ENCODE data around the gene CAMK2D.

The CAMK2D gene

GRCh38 chr4:113633467-113633866, 128.1 kb downstream of the CAMK2D start:
- H3K27me3 ChIP-seq (ENCODE audit: control insufficient read depth, insufficient read depth, low read length): no peaks in the 10 kb centered on the region
- H3K4me1 ChIP-seq (ENCODE audit: control insufficient read depth, insufficient read depth, low read length): no peaks in the 10 kb centered on the region
- no peak overlapping the region for H3K4me3 ChIP-seq (ENCODE audit: low read length)
- no peak for DNase-seq (ENCODE audit: low read depth, low spot score)
- H3K27ac ChIP-seq (ENCODE audit: low read length): no peak overlapping the region
- H3K9me3 ChIP-seq (ENCODE audit: control insufficient read depth, insufficient read depth, low read length): no peaks in the 10 kb centered on the region
- H3K36me3 ChIP-seq (ENCODE audit: control insufficient read depth, insufficient read depth, low read length): no peaks in the 10 kb centered on the region

- no peak overlapping the region for H3K27ac ChIP-seq (ENCODE audit: low read length)
- H3K4me1 ChIP-seq (ENCODE audit: control insufficient read depth, insufficient read depth, low read length): no peaks in the 10 kb centered on the region
Observed at GRCh38 chr4:113628711-113629110, 132.8 kb downstream of the CAMK2D start.

GRCh38 chr4:113627321-113627720, 134.2 kb downstream of the CAMK2D start:
- Histone ChIP-seq H3K27ac (ENCODE audit: low read length) (no peak overlapping the region), H3K9me3 (ENCODE audit: control insufficient read depth, insufficient read depth, low read length) (no peaks in the 10 kb centered on the region), H3K4me3 (ENCODE audit: low read length) (no peak overlapping the region), H3K36me3 (ENCODE audit: control insufficient read depth, insufficient read depth, low read length) (no peaks in the 10 kb centered on the region), H3K27me3 (ENCODE audit: control insufficient read depth, insufficient read depth, low read length) (no peaks in the 10 kb centered on the region), H3K4me1 (ENCODE audit: control insufficient read depth, insufficient read depth, low read length) (no peaks in the 10 kb centered on the region)
- no peak for DNase-seq (ENCODE audit: low read depth, low spot score)

More at GRCh38 chr4:113628711-113629110, 132.8 kb downstream of the CAMK2D start:
- Histone ChIP-seq H3K36me3 (ENCODE audit: control insufficient read depth, insufficient read depth, low read length) (no peaks in the 10 kb centered on the region), H3K27me3 (ENCODE audit: control insufficient read depth, insufficient read depth, low read length) (no peaks in the 10 kb centered on the region), H3K9me3 (ENCODE audit: control insufficient read depth, insufficient read depth, low read length) (no peaks in the 10 kb centered on the region), H3K4me3 (ENCODE audit: low read length) (no peak overlapping the region)
- WGBS (ENCODE audit: insufficient coverage, insufficient read length): no CpG with 5 or more reads among the region's 1 CpG
- DNase-seq (ENCODE audit: low read depth, low spot score): no peak

- no CpG with 5 or more reads among the region's 2 CpGs for WGBS (ENCODE audit: insufficient coverage, insufficient read length)
- Histone ChIP-seq H3K9me3 (ENCODE audit: control insufficient read depth, insufficient read depth, low read length) (no peaks in the 10 kb centered on the region), H3K36me3 (ENCODE audit: control insufficient read depth, insufficient read depth, low read length) (no peaks in the 10 kb centered on the region), H3K4me3 (ENCODE audit: low read length) (no peak overlapping the region), H3K27ac (ENCODE audit: low read length) (no peak overlapping the region), H3K27me3 (ENCODE audit: control insufficient read depth, insufficient read depth, low read length) (no peaks in the 10 kb centered on the region), H3K4me1 (ENCODE audit: control insufficient read depth, insufficient read depth, low read length) (no peaks in the 10 kb centered on the region)
- DNase-seq (ENCODE audit: low read depth, low spot score): no peak
Observed at GRCh38 chr4:113625902-113626301, 135.6 kb downstream of the CAMK2D start.

- Histone ChIP-seq H3K36me3 (ENCODE audit: control insufficient read depth, insufficient read depth, low read length) (no peaks in the 10 kb centered on the region), H3K4me1 (ENCODE audit: control insufficient read depth, insufficient read depth, low read length) (no peaks in the 10 kb centered on the region), H3K27ac (ENCODE audit: low read length) (no peak overlapping the region), H3K27me3 (ENCODE audit: control insufficient read depth, insufficient read depth, low read length) (no peaks in the 10 kb centered on the region), H3K9me3 (ENCODE audit: control insufficient read depth, insufficient read depth, low read length) (no peaks in the 10 kb centered on the region), H3K4me3 (ENCODE audit: low read length) (no peak overlapping the region)
- no peak for DNase-seq (ENCODE audit: low read depth, low spot score)
Observed at GRCh38 chr4:113623274-113623894, 138.2 kb downstream of the CAMK2D start.

GRCh38 chr4:113621633-113622032, 139.9 kb downstream of the CAMK2D start:
- no peak overlapping the region for H3K4me3 ChIP-seq (ENCODE audit: low read length)

GRCh38 chr4:113620032-113620431, 141.5 kb downstream of the CAMK2D start:
- H3K4me3 ChIP-seq (ENCODE audit: low read length): no peak overlapping the region
- WGBS (ENCODE audit: insufficient coverage, insufficient read length): no CpG with 5 or more reads among the region's 2 CpGs
- H3K36me3 ChIP-seq (ENCODE audit: control insufficient read depth, insufficient read depth, low read length): no peaks in the 10 kb centered on the region
- no peak overlapping the region for H3K27ac ChIP-seq (ENCODE audit: low read length)
- H3K9me3 ChIP-seq (ENCODE audit: control insufficient read depth, insufficient read depth, low read length): no peaks in the 10 kb centered on the region
- no peaks in the 10 kb centered on the region for H3K27me3 ChIP-seq (ENCODE audit: control insufficient read depth, insufficient read depth, low read length)
- H3K4me1 ChIP-seq (ENCODE audit: control insufficient read depth, insufficient read depth, low read length): no peaks in the 10 kb centered on the region
- DNase-seq (ENCODE audit: low read depth, low spot score): no peak

More at GRCh38 chr4:113621633-113622032, 139.9 kb downstream of the CAMK2D start:
- Histone ChIP-seq H3K27ac (ENCODE audit: low read length) (no peak overlapping the region), H3K36me3 (ENCODE audit: control insufficient read depth, insufficient read depth, low read length) (no peaks in the 10 kb centered on the region), H3K9me3 (ENCODE audit: control insufficient read depth, insufficient read depth, low read length) (no peaks in the 10 kb centered on the region), H3K27me3 (ENCODE audit: control insufficient read depth, insufficient read depth, low read length) (no peaks in the 10 kb centered on the region), H3K4me1 (ENCODE audit: control insufficient read depth, insufficient read depth, low read length) (no peaks in the 10 kb centered on the region)
- no peak for DNase-seq (ENCODE audit: low read depth, low spot score)
- no CpG with 5 or more reads among the region's 2 CpGs for WGBS (ENCODE audit: insufficient coverage, insufficient read length)

- no peak overlapping the region for H3K4me3 ChIP-seq (ENCODE audit: low read length)
- no CpG with 5 or more reads among the region's 4 CpGs for WGBS (ENCODE audit: insufficient coverage, insufficient read length)
- H3K9me3 ChIP-seq (ENCODE audit: control insufficient read depth, insufficient read depth, low read length): no peaks in the 10 kb centered on the region
- H3K4me1 ChIP-seq (ENCODE audit: control insufficient read depth, insufficient read depth, low read length): no peaks in the 10 kb centered on the region
- H3K27me3 ChIP-seq (ENCODE audit: control insufficient read depth, insufficient read depth, low read length): no peaks in the 10 kb centered on the region
- H3K27ac ChIP-seq (ENCODE audit: low read length): no peak overlapping the region
- H3K36me3 ChIP-seq (ENCODE audit: control insufficient read depth, insufficient read depth, low read length): no peaks in the 10 kb centered on the region
- DNase-seq (ENCODE audit: low read depth, low spot score): no peak
Observed at GRCh38 chr4:113619526-113619925, 142.0 kb downstream of the CAMK2D start.

GRCh38 chr4:113618205-113618604, 143.3 kb downstream of the CAMK2D start:
- WGBS (ENCODE audit: insufficient coverage, insufficient read length): no CpG with 5 or more reads among the region's 2 CpGs
- H3K27ac ChIP-seq (ENCODE audit: low read length): no peak overlapping the region
- H3K27me3 ChIP-seq (ENCODE audit: control insufficient read depth, insufficient read depth, low read length): no peaks in the 10 kb centered on the region
- no peak overlapping the region for H3K4me3 ChIP-seq (ENCODE audit: low read length)
- H3K9me3 ChIP-seq (ENCODE audit: control insufficient read depth, insufficient read depth, low read length): no peaks in the 10 kb centered on the region
- DNase-seq (ENCODE audit: low read depth, low spot score): no peak
- no peaks in the 10 kb centered on the region for H3K36me3 ChIP-seq (ENCODE audit: control insufficient read depth, insufficient read depth, low read length)
- no peaks in the 10 kb centered on the region for H3K4me1 ChIP-seq (ENCODE audit: control insufficient read depth, insufficient read depth, low read length)

- Histone ChIP-seq H3K36me3 (ENCODE audit: control insufficient read depth, insufficient read depth, low read length) (no peaks in the 10 kb centered on the region), H3K27ac (ENCODE audit: low read length) (no peak overlapping the region), H3K27me3 (ENCODE audit: control insufficient read depth, insufficient read depth, low read length) (no peaks in the 10 kb centered on the region), H3K4me3 (ENCODE audit: low read length) (no peak overlapping the region), H3K9me3 (ENCODE audit: control insufficient read depth, insufficient read depth, low read length) (no peaks in the 10 kb centered on the region), H3K4me1 (ENCODE audit: control insufficient read depth, insufficient read depth, low read length) (no peaks in the 10 kb centered on the region)
- no CpG with 5 or more reads among the region's 6 CpGs for WGBS (ENCODE audit: insufficient coverage, insufficient read length)
- DNase-seq (ENCODE audit: low read depth, low spot score): no peak
Observed at GRCh38 chr4:113617195-113617594, 144.3 kb downstream of the CAMK2D start.

GRCh38 chr4:113616443-113616842, 145.1 kb downstream of the CAMK2D start:
- no peak overlapping the region for H3K4me3 ChIP-seq (ENCODE audit: low read length)

More at GRCh38 chr4:113616443-113616842, 145.1 kb downstream of the CAMK2D start:
- H3K27me3 ChIP-seq (ENCODE audit: control insufficient read depth, insufficient read depth, low read length): no peaks in the 10 kb centered on the region
- WGBS (ENCODE audit: insufficient coverage, insufficient read length): no CpG with 5 or more reads among the region's 1 CpG
- H3K27ac ChIP-seq (ENCODE audit: low read length): no peak overlapping the region
- DNase-seq (ENCODE audit: low read depth, low spot score): no peak
- H3K4me1 ChIP-seq (ENCODE audit: control insufficient read depth, insufficient read depth, low read length): no peaks in the 10 kb centered on the region
- H3K9me3 ChIP-seq (ENCODE audit: control insufficient read depth, insufficient read depth, low read length): no peaks in the 10 kb centered on the region
- H3K36me3 ChIP-seq (ENCODE audit: control insufficient read depth, insufficient read depth, low read length): no peaks in the 10 kb centered on the region

All from iPS DF 6.9 (cell line).